SK-N-SH (cell line): ENCODE measurements around the gene MYO1E. TPM values are rescaled to one million over a fixed set of nuclear protein-coding genes. Genes with fewer than 3 reads are reported as not detected.

Experiments
- CTCF ChIA-PET: fragments of 300-600, 350-600 bp; formaldehyde crosslinking; extraction: SDS; loops from one replicate; lab custom pipeline; 2021; lab: Yijun Ruan, JAX
- POLR2A ChIA-PET: fragments of 350-600 bp; sonication (Branson Sonifier 250); formaldehyde crosslinking; extraction: SDS; loops from one replicate; lab custom pipeline; 2020; ENCODE audit warnings: antibody characterized with exemption, inconsistent platforms; lab: Yijun Ruan, JAX
- DNase-seq: peaks from one replicate; pipeline ENCODE4 v3.0.0; 2012
- H2AFZ ChIP-seq: fragments of 200-600 bp; sonication (generic); 2 replicates; pipeline ENCODE4 v1.8.1; 2016; ENCODE audit warnings: antibody characterized with exemption, mild to moderate bottlenecking, low read depth
- H3F3A ChIP-seq: fragments of 200-600 bp; sonication (generic); replicated peaks from 2 replicates; pipeline ENCODE3; 2016; ENCODE audit warnings: antibody characterized with exemption, mild to moderate bottlenecking; ENCODE audit not compliant: insufficient read depth
- H3K27ac ChIP-seq, 2 experiments: fragments of 200-500 bp in 1 of 2; fragments of 200-600 bp in 1 of 2; sonication (Bioruptor generic) in 1 of 2; sonication (generic), shearing (Covaris generic) in 1 of 2; 2 replicates each; pipeline versions ENCODE4 v1.5.1 to v1.6.1; 2014 to 2016; ENCODE audit warnings: low read depth in 2 of 2, inconsistent platforms in 1 of 2, low read length in 1 of 2, mild to moderate bottlenecking in 1 of 2, mixed read lengths in 1 of 2
- H3K27me3 ChIP-seq: fragments of 200-600 bp; sonication (generic), shearing (Covaris generic); 2 replicates; pipeline ENCODE4 v1.6.1; 2016; ENCODE audit warnings: mixed run types; ENCODE audit not compliant: insufficient read depth
- H3K36me3 ChIP-seq, 2 experiments: fragments of 200-500 bp in 1 of 2; fragments of 200-600 bp in 1 of 2; sonication (Bioruptor generic) in 1 of 2; sonication (generic) in 1 of 2; replicated peaks in 1 of 2; 2 replicates each; pipeline versions ENCODE3 to v1.5.1; 2014 to 2016; ENCODE audit warnings: low read length in 1 of 2, mild to moderate bottlenecking in 1 of 2; ENCODE audit not compliant: insufficient read depth in 2 of 2, control insufficient read depth in 1 of 2
- H3K4me1 ChIP-seq, 2 experiments: fragments of 200-500 bp in 1 of 2; fragments of 200-600 bp in 1 of 2; sonication (Bioruptor generic) in 1 of 2; sonication (generic), shearing (Covaris generic) in 1 of 2; 2 replicates each; pipeline versions ENCODE4 v1.5.1 to v1.6.1; 2014 to 2016; ENCODE audit warnings: low read depth in 1 of 2, low read length in 1 of 2, mixed run types in 1 of 2; ENCODE audit not compliant: insufficient read depth in 2 of 2, control insufficient read depth in 1 of 2
- H3K4me2 ChIP-seq: fragments of 200-600 bp; sonication (generic), shearing (Covaris generic); 2 replicates; pipeline ENCODE4 v1.6.1; 2017; ENCODE audit warnings: mixed run types
- H3K4me3 ChIP-seq, 2 experiments: fragments of 200-500 bp in 1 of 2; fragments of 200-600 bp in 1 of 2; sonication (Bioruptor generic) in 1 of 2; sonication (generic), shearing (Covaris generic) in 1 of 2; 2 replicates each; pipeline versions ENCODE4 v1.5.1 to v1.8.1; 2014 to 2016; ENCODE audit warnings: low read depth in 2 of 2, inconsistent platforms in 1 of 2, low read length in 1 of 2, mild to moderate bottlenecking in 1 of 2, mixed read lengths in 1 of 2, moderate library complexity in 1 of 2
- H3K79me2 ChIP-seq: fragments of 200-600 bp; sonication (generic); 2 replicates; pipeline ENCODE4 v1.8.1; 2017; ENCODE audit warnings: mild to moderate bottlenecking; ENCODE audit not compliant: insufficient read depth
- H3K9ac ChIP-seq: fragments of 200-600 bp; sonication (generic); 2 replicates; pipeline ENCODE4 v1.6.1; 2017; ENCODE audit warnings: mixed run types
- H3K9me2 ChIP-seq: fragments of 200-600 bp; sonication (generic); 2 replicates; pipeline ENCODE4 v1.6.1; 2017; ENCODE audit warnings: mixed run types
- H3K9me3 ChIP-seq: fragments of 200-600 bp; sonication (generic); 2 replicates; pipeline ENCODE4 v1.6.1; 2017; ENCODE audit warnings: mixed run types, mild to moderate bottlenecking, moderate library complexity
- H4K20me1 ChIP-seq: fragments of 200-600 bp; sonication (generic); 2 replicates; pipeline ENCODE4 v1.6.1; 2017; ENCODE audit warnings: mild to moderate bottlenecking, mixed run types; ENCODE audit not compliant: insufficient read depth
- CHD2 ChIP-seq: fragments of 150-350 bp; IDR thresholded peaks from 2 replicates; pipeline ENCODE4 v1.6.1; 2018; ENCODE audit warnings: low read length; ENCODE audit not compliant: partially characterized antibody
- EZH2phosphoT487 ChIP-seq: fragments of 200-600 bp; sonication (generic); IDR thresholded peaks from 2 replicates; pipeline ENCODE4 v1.6.1; 2017; ENCODE audit warnings: low read depth, mixed run types, mild to moderate bottlenecking, antibody characterized with exemption, moderate library complexity, borderline replicate concordance
- GATA2 ChIP-seq: sonication (generic); formaldehyde crosslinking; IDR thresholded peaks from 2 replicates; pipeline ENCODE4 v1.5.0; 2020; ENCODE audit warnings: mild to moderate bottlenecking, missing genetic modification reagents
- JUND ChIP-seq: IDR thresholded peaks from 2 replicates; pipeline ENCODE4 v1.4.0; 2012
- MEF2A ChIP-seq: IDR thresholded peaks from 2 replicates; pipeline ENCODE4 v1.4.0; 2012; ENCODE audit warnings: low read depth, borderline replicate concordance
- NFIC ChIP-seq: IDR thresholded peaks from 2 replicates; pipeline ENCODE4 v1.4.0; 2012; ENCODE audit warnings: borderline replicate concordance
- POLR2AphosphoS5 ChIP-seq: IDR thresholded peaks from 2 replicates; pipeline ENCODE4 v1.6.1; 2012; ENCODE audit warnings: low read depth, low read length
- RAD21 ChIP-seq: IDR thresholded peaks from 2 replicates; pipeline ENCODE4 v1.6.1; 2012; ENCODE audit warnings: mild to moderate bottlenecking, low read length
- SIN3A ChIP-seq: IDR thresholded peaks from 2 replicates; pipeline ENCODE4 v1.6.1; 2012; ENCODE audit warnings: low read depth, mild to moderate bottlenecking, low read length, moderate library complexity, borderline replicate concordance
- TAF1 ChIP-seq: IDR thresholded peaks from 2 replicates; pipeline ENCODE4 v1.6.1; 2012; ENCODE audit warnings: low read depth, mild to moderate bottlenecking, low read length, moderate library complexity, borderline replicate concordance
- YY1 ChIP-seq: IDR thresholded peaks from 2 replicates; pipeline ENCODE4 v1.4.0; 2012; ENCODE audit warnings: low read depth, mild to moderate bottlenecking
- WGBS: methylation state at CpG from one replicate; pipeline ENCODE4 v1.1.6; 2017; ENCODE audit warnings: low lambda C conversion rate; 5-methylcytosine and 5-hydroxymethylcytosine counted together
- polyA plus RNA-seq, 3 experiments: library from polyadenylated mRNA; depleted of rRNA; stranded (reverse); fragments of >200 nt; gene quantifications; 2 replicates each; pipeline ENCODE4 v1.2.3, GENCODE V29; 2012
- TF ChIP-seq, protein P1 (sequence below): fragments of 150-350 bp; IDR thresholded peaks from 2 replicates; pipeline ENCODE4 v1.6.1; 2017; ENCODE audit warnings: antibody characterized with exemption, low read length, low read depth, borderline replicate concordance
- TF ChIP-seq, protein P2 (sequence below): IDR thresholded peaks from 2 replicates; pipeline ENCODE4 v1.6.1; 2012; ENCODE audit warnings: mild to moderate bottlenecking, low read depth, low read length, moderate library complexity
- TF ChIP-seq, protein P3 (sequence below): IDR thresholded peaks from 2 replicates; pipeline ENCODE4 v1.4.0; 2012; ENCODE audit warnings: low read depth
- TF ChIP-seq, protein P4 (sequence below): IDR thresholded peaks from 2 replicates; pipeline ENCODE4; 2012
- TF ChIP-seq, protein P5 (sequence below): IDR thresholded peaks from 2 replicates; pipeline ENCODE4 v1.4.0; 2012; ENCODE audit warnings: low read depth, borderline replicate concordance
- TF ChIP-seq, protein P6 (sequence below): fragments of 200-600 bp; sonication (generic); IDR thresholded peaks from 2 replicates; pipeline ENCODE4 v1.6.1; 2017; ENCODE audit warnings: antibody characterized with exemption, mild to moderate bottlenecking, moderate library complexity

The MYO1E gene
- polyA plus RNA-seq, 1 of the 3 experiments (the other 2 are of a cell fraction) = 9.7 TPM

DNA sequence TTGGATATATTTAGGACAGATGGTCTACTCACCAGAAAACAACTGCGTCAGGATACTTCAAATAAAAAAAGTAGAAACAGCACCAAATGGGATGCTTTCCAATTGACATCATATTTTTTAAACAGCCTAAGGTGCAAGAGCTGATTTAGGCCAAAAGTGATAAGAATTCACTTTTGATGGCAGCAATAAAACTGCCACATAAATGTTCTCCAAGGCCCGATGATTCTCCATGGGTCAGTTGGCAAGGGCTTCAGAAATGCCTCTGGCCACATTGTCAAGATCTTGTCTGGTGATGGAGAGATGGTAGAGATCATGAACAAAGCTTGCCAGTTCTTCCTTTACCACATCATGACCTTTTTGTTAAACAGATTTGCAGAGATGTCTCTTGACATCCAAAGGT lies 127.1 kb downstream of the MYO1E start:
- no peaks in the 10 kb centered on the region for H3F3A ChIP-seq
- TF ChIP-seq, protein P1, sequence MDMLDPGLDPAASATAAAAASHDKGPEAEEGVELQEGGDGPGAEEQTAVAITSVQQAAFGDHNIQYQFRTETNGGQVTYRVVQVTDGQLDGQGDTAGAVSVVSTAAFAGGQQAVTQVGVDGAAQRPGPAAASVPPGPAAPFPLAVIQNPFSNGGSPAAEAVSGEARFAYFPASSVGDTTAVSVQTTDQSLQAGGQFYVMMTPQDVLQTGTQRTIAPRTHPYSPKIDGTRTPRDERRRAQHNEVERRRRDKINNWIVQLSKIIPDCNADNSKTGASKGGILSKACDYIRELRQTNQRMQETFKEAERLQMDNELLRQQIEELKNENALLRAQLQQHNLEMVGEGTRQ = no peak
- peak; percentile 15; the same call in 1 of the 2 replicates for TF ChIP-seq GATA2 (CRISPR knock-in tag)
- no peak overlapping the region for H3K4me3 ChIP-seq
- H3K4me2 ChIP-seq = no peak overlapping the region
- H4K20me1 ChIP-seq = no peaks in the 10 kb centered on the region
- no peak overlapping the region for H3K9ac ChIP-seq
- POLR2A ChIA-PET = no interaction called here
- no peak overlapping the region for H3K27ac ChIP-seq
- H3K79me2 ChIP-seq = no peaks in the 10 kb centered on the region
- no peaks in the 10 kb centered on the region for H3K27me3 ChIP-seq
- H2AFZ ChIP-seq = no peak overlapping the region
- no peak for DNase-seq
- H3K9me2 ChIP-seq = no peaks in the 10 kb centered on the region
- peaks cover 0 to 6% of the 10 kb centered on the region in 2 experiments for H3K36me3 ChIP-seq
- 51% methylated on average over 2 of the region's 2 CpGs for WGBS
- H3K4me1 ChIP-seq = no peaks in the 10 kb centered on the region
- CTCF ChIA-PET = interaction anchor here (0.8 to 1.2 kb wide), 2 partner anchors 41 to 247 kb away, joined by 3 read pairs; no protein-coding TSS in a partner anchor
- H3K9me3 ChIP-seq = no peaks in the 10 kb centered on the region

DNA sequence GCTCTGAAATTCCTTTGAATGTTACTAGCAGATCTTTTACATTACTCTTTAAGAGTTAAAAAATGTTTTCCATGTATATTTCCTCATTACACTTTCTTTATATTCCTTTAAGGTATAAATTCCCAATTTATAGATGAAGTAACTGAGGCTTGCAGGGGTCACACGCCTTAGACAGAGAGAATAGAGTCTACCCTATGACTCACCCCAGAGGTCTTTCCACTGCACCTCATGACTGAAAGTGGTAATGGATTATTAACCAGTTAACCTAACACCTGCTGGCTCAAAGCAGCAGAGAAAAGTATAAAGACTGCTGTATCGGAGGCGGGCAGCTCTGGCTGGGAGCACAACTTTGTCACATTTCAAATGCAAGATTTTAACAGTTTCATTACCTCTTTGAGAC lies 128.3 kb downstream of the MYO1E start:
- Histone ChIP-seq H3K27ac (no peak overlapping the region), H3K36me3 (peaks cover 0 to 6% of the 10 kb centered on the region in 2 experiments), H3K9ac (no peak overlapping the region), H3F3A (no peaks in the 10 kb centered on the region), H3K9me3 (no peaks in the 10 kb centered on the region), H3K9me2 (no peaks in the 10 kb centered on the region), H3K4me1 (no peaks in the 10 kb centered on the region), H2AFZ (no peak overlapping the region), H4K20me1 (no peaks in the 10 kb centered on the region), H3K4me2 (no peak overlapping the region), H3K27me3 (no peaks in the 10 kb centered on the region), H3K4me3 (no peak overlapping the region), H3K79me2 (no peaks in the 10 kb centered on the region)
- ChIA-PET POLR2A (no interaction called here), CTCF (interaction anchor here (1.2 kb wide), 1 partner anchor 249 kb away, joined by 3 read pairs; no protein-coding TSS in a partner anchor)
- WGBS = 89% methylated on average over 3 of the region's 3 CpGs
- DNase-seq = no peak
- TF ChIP-seq EZH2phosphoT487 (no peak), GATA2 (CRISPR knock-in tag) (no peak), POLR2AphosphoS5 (no peak), NFIC (no peak), JUND (no peak), MEF2A (no peak), YY1 (no peak), CHD2 (no peak), RAD21 (no peak), TAF1 (no peak), SIN3A (no peak)
- TF ChIP-seq, protein P2, sequence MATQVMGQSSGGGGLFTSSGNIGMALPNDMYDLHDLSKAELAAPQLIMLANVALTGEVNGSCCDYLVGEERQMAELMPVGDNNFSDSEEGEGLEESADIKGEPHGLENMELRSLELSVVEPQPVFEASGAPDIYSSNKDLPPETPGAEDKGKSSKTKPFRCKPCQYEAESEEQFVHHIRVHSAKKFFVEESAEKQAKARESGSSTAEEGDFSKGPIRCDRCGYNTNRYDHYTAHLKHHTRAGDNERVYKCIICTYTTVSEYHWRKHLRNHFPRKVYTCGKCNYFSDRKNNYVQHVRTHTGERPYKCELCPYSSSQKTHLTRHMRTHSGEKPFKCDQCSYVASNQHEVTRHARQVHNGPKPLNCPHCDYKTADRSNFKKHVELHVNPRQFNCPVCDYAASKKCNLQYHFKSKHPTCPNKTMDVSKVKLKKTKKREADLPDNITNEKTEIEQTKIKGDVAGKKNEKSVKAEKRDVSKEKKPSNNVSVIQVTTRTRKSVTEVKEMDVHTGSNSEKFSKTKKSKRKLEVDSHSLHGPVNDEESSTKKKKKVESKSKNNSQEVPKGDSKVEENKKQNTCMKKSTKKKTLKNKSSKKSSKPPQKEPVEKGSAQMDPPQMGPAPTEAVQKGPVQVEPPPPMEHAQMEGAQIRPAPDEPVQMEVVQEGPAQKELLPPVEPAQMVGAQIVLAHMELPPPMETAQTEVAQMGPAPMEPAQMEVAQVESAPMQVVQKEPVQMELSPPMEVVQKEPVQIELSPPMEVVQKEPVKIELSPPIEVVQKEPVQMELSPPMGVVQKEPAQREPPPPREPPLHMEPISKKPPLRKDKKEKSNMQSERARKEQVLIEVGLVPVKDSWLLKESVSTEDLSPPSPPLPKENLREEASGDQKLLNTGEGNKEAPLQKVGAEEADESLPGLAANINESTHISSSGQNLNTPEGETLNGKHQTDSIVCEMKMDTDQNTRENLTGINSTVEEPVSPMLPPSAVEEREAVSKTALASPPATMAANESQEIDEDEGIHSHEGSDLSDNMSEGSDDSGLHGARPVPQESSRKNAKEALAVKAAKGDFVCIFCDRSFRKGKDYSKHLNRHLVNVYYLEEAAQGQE = no peak
- TF ChIP-seq, protein P1 = no peak
- TF ChIP-seq, protein P3, sequence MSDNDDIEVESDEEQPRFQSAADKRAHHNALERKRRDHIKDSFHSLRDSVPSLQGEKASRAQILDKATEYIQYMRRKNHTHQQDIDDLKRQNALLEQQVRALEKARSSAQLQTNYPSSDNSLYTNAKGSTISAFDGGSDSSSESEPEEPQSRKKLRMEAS = no peak
- TF ChIP-seq, protein P4, sequence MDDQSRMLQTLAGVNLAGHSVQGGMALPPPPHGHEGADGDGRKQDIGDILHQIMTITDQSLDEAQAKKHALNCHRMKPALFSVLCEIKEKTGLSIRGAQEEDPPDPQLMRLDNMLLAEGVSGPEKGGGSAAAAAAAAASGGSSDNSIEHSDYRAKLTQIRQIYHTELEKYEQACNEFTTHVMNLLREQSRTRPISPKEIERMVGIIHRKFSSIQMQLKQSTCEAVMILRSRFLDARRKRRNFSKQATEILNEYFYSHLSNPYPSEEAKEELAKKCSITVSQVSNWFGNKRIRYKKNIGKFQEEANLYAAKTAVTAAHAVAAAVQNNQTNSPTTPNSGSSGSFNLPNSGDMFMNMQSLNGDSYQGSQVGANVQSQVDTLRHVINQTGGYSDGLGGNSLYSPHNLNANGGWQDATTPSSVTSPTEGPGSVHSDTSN = no peak
- TF ChIP-seq, protein P5, sequence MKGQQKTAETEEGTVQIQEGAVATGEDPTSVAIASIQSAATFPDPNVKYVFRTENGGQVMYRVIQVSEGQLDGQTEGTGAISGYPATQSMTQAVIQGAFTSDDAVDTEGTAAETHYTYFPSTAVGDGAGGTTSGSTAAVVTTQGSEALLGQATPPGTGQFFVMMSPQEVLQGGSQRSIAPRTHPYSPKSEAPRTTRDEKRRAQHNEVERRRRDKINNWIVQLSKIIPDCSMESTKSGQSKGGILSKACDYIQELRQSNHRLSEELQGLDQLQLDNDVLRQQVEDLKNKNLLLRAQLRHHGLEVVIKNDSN = no peak
- TF ChIP-seq, protein P6, sequence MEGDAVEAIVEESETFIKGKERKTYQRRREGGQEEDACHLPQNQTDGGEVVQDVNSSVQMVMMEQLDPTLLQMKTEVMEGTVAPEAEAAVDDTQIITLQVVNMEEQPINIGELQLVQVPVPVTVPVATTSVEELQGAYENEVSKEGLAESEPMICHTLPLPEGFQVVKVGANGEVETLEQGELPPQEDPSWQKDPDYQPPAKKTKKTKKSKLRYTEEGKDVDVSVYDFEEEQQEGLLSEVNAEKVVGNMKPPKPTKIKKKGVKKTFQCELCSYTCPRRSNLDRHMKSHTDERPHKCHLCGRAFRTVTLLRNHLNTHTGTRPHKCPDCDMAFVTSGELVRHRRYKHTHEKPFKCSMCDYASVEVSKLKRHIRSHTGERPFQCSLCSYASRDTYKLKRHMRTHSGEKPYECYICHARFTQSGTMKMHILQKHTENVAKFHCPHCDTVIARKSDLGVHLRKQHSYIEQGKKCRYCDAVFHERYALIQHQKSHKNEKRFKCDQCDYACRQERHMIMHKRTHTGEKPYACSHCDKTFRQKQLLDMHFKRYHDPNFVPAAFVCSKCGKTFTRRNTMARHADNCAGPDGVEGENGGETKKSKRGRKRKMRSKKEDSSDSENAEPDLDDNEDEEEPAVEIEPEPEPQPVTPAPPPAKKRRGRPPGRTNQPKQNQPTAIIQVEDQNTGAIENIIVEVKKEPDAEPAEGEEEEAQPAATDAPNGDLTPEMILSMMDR = no peak
